ENCODE results near the gene CFAP57.

DNA sequence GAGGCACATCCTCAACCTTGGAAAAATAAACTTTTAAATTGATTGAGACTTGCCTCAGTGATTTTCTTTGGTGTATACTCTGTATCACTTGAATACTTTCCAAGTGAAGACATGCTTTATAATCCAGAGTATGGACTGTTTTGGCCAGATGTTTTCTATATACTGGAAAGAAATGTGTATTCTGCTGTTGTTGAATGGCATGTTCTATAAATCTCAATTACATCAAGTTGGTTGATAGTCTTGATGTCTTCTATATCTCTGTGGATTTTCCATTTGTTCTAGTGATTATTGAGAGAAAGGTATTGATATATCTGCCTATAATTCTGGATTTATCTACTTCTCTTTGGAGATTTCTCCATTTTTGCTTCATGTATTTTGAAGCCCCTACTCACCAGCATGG, 37.5 kb upstream of the CFAP57 start:
- TF ChIP-seq POLR2A (IDR thresholded peaks at IDR 0.05; ENCODE audit: low read depth, low read length) (no peak), TAF1 (IDR thresholded peaks at IDR 0.05; ENCODE audit: low read depth, low read length) (no peak), SPI1 (IDR thresholded peaks at IDR 0.05; ENCODE audit: low read depth, low read length) (no peak), POLR2AphosphoS5 (IDR thresholded peaks at IDR 0.05; ENCODE audit: low read depth, low read length) (no peak)

Measured in GM12891 (cell line).